Adrenal gland (tissue), 12 donors: ENCODE data around the gene SH2D1B. TPM values are rescaled to one million over a fixed set of nuclear protein-coding genes. Genes with fewer than 3 reads are reported as not detected.

ENCODE experiments used
- DNase-seq, 7 donors: peaks; one replicate each; pipeline ENCODE4 v3.0.0-alpha.2; 2019 to 2020
- H3K27ac ChIP-seq, 5 donors: fragments of 200-600 bp; sonication (generic) in 4 of 5; 1 replicate in 3 of 5; 2 replicates in 2 of 5; pipeline versions ENCODE4 v1.5.1 to v1.8.0; 2016 to 2020; ENCODE audit warnings: mild to moderate bottlenecking in 1 of 5
- H3K27me3 ChIP-seq: fragments of 200-600 bp; 2 replicates; pipeline ENCODE4 v1.8.0; 2021
- H3K36me3 ChIP-seq, 2 donors: fragments of 200-600 bp; replicated peaks in 1 of 2; 1 replicate in 1 of 2; 2 replicates in 1 of 2; pipeline versions ENCODE4 v1.5.1 to v1.8.0; 2018 to 2022
- H3K4me1 ChIP-seq, 2 donors: fragments of 200-600 bp; replicated peaks in 1 of 2; 1 replicate in 1 of 2; 2 replicates in 1 of 2; pipeline versions ENCODE4 v1.5.1 to v1.8.0; 2018 to 2021
- H3K4me3 ChIP-seq, 4 donors: fragments of 200-600 bp; sonication (generic) in 3 of 4; one replicate each; pipeline ENCODE4 v1.5.1; 2016 to 2018
- H3K9me3 ChIP-seq, 3 donors: fragments of 200-600 bp; sonication (generic) in 1 of 3; replicated peaks in 1 of 3; 1 replicate in 2 of 3; 2 replicates in 1 of 3; pipeline versions ENCODE4 v1.5.1 to v1.8.0; 2016 to 2021
- POLR2A ChIP-seq, 2 donors: fragments of 450-650 bp; IDR thresholded peaks; one replicate each; pipeline ENCODE4 v1.6.1; 2017; ENCODE audit warnings: antibody characterized with exemption in 2 of 2, mild to moderate bottlenecking in 2 of 2, moderate library complexity in 1 of 2
- WGBS, 4 donors: extraction: QIAGEN DNeasy Blood & Tissue Kit in 2 of 4; methylation state at CpG; one replicate each; pipeline versions ENCODE4 v1.1.5 to v1.1.7; 2013 to 2017; 5-methylcytosine and 5-hydroxymethylcytosine counted together
- intact Hi-C, 2 donors: fragments of 100-400 bp; cut with DNase I; formaldehyde crosslinking; loops; one replicate each; pipeline versions ENCODE4 v1.14.1 to v1.15.0; 2022 to 2023
- polyA plus RNA-seq, 3 donors: library from polyadenylated mRNA; stranded (reverse); fragments of 200-250 nt in 2 of 3; fragments of 350-450 nt in 1 of 3; fragmentation: Illumina TruSeq in 1 of 3; extraction: RNeasy Lipid Tissue Mini Kit (QIAGEN cat#74804) in 1 of 3; gene quantifications; one replicate each; pipeline ENCODE4 v1.2.3, GENCODE V29; 2013 to 2014
- total RNA-seq, 9 donors: library from RNA; depleted of rRNA in 4 of 9; stranded (reverse); fragments of >200 nt in 4 of 9; fragments of 120-200 nt in 1 of 9; fragmentation: NEBNext Ultra II Directional in 1 of 9; extraction: Animal tissue kit (Norgen Biotek cat#: 25700) in 1 of 9; gene quantifications; one replicate each; pipeline versions ENCODE4 v1.1.0 to v1.2.4, GENCODE V29; 2013 to 2023
- TF ChIP-seq, protein P1 (sequence below), 6 experiments: fragments of 450-650 bp in 4 of 6; fragments of 200-600 bp in 2 of 6; sonication (generic) in 1 of 6; IDR thresholded peaks; 1 replicate in 5 of 6; 2 replicates in 1 of 6; pipeline versions ENCODE4 v1.5.1 to v1.8.0; 2016 to 2021; ENCODE audit warnings: antibody characterized with exemption in 6 of 6, mild to moderate bottlenecking in 2 of 6, moderate library complexity in 1 of 6
- donor health status: healthy with polysubstance abuse.
- donor health status: Bipolar disorder and iron deficiency.
- donor health status: DM: yes; HTN: yes; CAD: no.
- donor health status: DM: no; HTN: no; CAD: no.
- donor health status: DM: no; HTN: no; CAD: no.
- donor health status: DM: yes; HTN: yes; CAD: no.

SH2D1B gene
- total and polyA plus RNA-seq, 12 donors: 0.08 to 0.13 (median 0.11) TPM; not detected in 9

DNA sequence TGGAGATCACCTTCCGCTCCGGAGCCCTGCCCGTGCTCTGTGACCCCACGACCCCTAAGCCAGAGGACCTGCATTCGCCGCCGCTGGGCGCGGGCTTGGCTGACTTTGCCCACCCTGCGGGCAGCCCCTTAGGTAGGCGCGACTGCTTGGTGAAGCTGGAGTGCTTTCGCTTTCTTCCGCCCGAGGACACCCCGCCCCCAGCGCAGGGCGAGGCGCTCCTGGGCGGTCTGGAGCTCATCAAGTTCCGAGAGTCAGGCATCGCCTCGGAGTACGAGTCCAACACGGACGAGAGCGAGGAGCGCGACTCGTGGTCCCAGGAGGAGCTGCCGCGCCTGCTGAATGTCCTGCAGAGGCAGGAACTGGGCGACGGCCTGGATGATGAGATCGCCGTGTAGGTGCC lies 44.9 kb downstream of the SH2D1B start:
- intact Hi-C loops: no loop called here
- WGBS, 4 donors: 82 to 95% (median 88%) methylated on average over 33 to 36 of the region's 36 CpGs
- no peak for DNase-seq

DNA sequence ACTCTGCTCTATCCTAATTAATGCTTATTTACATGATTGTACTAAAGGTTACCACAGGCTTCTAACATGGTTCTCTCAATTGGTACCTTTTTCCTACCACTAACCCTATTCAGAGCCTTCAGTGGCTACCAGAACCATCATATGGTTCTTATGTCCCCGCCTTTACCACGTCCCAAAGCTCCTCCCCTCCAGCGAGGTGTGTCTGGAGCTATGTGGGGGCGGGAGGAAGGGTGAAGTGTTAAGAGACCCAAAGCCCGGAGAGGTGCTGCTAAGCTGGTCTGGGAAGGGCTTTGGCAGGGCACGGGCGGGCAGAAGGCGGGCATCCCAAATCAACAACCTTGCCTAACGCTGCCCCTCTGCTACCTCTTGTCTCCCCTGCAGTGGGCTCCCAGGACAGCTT lies 45.3 kb downstream of the SH2D1B start:
- H3K4me1 ChIP-seq: no peaks in the 10 kb centered on the region
- WGBS, 4 donors: 85 to 91% (median 89%) methylated on average over 9 of the region's 9 CpGs
- no peaks in the 10 kb centered on the region for H3K27me3 ChIP-seq
- no peaks in the 10 kb centered on the region for H3K9me3 ChIP-seq
- H3K4me3 ChIP-seq: no peak overlapping the region
- intact Hi-C loops: no loop called here
- no peaks in the 10 kb centered on the region for H3K36me3 ChIP-seq
- no peak overlapping the region for H3K27ac ChIP-seq
- TF ChIP-seq POLR2A (IDR thresholded peaks at IDR 0.05): no peak
- TF ChIP-seq, protein P1, sequence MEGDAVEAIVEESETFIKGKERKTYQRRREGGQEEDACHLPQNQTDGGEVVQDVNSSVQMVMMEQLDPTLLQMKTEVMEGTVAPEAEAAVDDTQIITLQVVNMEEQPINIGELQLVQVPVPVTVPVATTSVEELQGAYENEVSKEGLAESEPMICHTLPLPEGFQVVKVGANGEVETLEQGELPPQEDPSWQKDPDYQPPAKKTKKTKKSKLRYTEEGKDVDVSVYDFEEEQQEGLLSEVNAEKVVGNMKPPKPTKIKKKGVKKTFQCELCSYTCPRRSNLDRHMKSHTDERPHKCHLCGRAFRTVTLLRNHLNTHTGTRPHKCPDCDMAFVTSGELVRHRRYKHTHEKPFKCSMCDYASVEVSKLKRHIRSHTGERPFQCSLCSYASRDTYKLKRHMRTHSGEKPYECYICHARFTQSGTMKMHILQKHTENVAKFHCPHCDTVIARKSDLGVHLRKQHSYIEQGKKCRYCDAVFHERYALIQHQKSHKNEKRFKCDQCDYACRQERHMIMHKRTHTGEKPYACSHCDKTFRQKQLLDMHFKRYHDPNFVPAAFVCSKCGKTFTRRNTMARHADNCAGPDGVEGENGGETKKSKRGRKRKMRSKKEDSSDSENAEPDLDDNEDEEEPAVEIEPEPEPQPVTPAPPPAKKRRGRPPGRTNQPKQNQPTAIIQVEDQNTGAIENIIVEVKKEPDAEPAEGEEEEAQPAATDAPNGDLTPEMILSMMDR (IDR thresholded peaks at IDR 0.05): no peak
- no peak for DNase-seq

More for the DNA sequence above, 44.9 kb downstream of the SH2D1B start:
- Histone ChIP-seq H3K36me3 (no peaks in the 10 kb centered on the region), H3K4me1 (no peaks in the 10 kb centered on the region), H3K9me3 (no peaks in the 10 kb centered on the region), H3K27ac (no peak overlapping the region), H3K27me3 (no peaks in the 10 kb centered on the region), H3K4me3 (no peak overlapping the region)
- TF ChIP-seq, protein P1 (IDR thresholded peaks at IDR 0.05): no peak
- no peak for TF ChIP-seq POLR2A (IDR thresholded peaks at IDR 0.05)

DNA sequence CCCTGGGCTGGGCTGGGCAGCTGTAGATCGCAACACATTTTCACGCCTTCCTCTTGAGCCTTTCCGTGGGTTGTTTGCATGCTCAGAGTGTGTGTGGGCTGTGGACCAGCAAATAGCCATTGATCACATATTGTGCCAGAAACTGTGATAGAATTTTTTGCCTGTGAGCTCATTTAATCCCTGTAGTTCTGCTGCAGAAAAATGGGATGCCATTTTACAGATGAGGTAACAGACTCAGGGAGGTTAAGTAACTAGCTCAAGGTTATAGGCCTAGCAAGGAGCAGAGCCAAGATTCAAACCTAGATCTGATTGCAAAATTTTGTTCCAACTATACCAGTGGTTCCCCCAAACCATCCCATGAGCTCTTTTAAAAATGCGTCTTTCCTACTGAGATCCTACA lies 45.8 kb downstream of the SH2D1B start:
- H3K4me1 ChIP-seq: no peaks in the 10 kb centered on the region
- intact Hi-C loops: no loop called here
- no peak overlapping the region for H3K27ac ChIP-seq
- no peaks in the 10 kb centered on the region for H3K9me3 ChIP-seq
- H3K36me3 ChIP-seq: no peaks in the 10 kb centered on the region
- TF ChIP-seq, protein P1 (IDR thresholded peaks at IDR 0.05): no peak
- TF ChIP-seq POLR2A (IDR thresholded peaks at IDR 0.05): no peak
- no peak overlapping the region for H3K4me3 ChIP-seq
- no peak for DNase-seq
- 53 to 67% (median 66%) methylated on average over 4 of the region's 4 CpGs for WGBS, 4 donors
- H3K27me3 ChIP-seq: no peaks in the 10 kb centered on the region

DNA sequence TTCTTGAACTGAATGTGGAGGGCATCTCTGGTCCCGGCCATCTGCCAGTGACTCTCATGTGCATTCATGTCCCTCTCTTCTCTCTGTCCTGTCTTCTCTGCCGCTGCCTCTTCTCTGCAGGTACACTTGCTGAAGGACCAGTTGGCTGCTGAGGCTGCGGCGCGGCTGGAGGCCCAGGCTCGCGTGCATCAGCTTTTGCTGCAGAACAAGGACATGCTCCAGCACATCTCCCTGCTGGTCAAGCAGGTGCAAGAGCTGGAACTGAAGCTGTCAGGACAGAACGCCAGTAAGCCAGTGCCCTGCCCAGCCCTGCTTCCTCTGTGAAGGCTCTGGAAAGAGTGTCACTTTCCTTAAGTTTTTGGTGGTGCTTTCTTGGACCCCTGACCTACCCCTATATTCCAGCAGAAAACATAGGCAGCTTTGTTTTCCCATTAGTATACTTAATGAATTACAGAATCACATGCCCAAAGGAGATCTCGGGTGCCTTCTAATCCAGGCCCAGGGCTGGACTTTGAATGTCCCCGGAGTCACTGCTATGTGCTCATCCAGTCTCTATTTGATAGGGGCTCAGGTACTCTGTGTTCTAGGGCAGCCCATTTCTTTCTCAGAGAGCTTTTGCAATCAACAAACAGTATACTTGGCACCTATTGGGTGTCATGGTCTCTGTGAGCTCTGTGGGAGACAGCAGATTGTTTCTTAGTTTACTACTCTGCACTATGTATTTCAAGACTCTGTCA lies 46.5 kb downstream of the SH2D1B start:
- TF ChIP-seq POLR2A (IDR thresholded peaks at IDR 0.05): no peak
- TF ChIP-seq, protein P1 (IDR thresholded peaks at IDR 0.05): no peak
- Histone ChIP-seq H3K27ac (no peak overlapping the region), H3K4me1 (no peaks in the 10 kb centered on the region), H3K4me3 (no peak overlapping the region), H3K36me3 (no peaks in the 10 kb centered on the region), H3K27me3 (no peaks in the 10 kb centered on the region), H3K9me3 (no peaks in the 10 kb centered on the region)
- no peak for DNase-seq
- intact Hi-C loops: no loop called here
- WGBS, 4 donors: 90 to 97% (median 94%) methylated on average over 9 to 10 of the region's 10 CpGs
